ENCODE results near the gene RPTOR.

The RPTOR gene

GRCh38 chr17:80804466-80804865, 259.8 kb downstream of the RPTOR start:
- H3K4me3 ChIP-seq (ENCODE audit: low read depth, low read length), result no peak overlapping the region
- no peak for DNase-seq (ENCODE audit: low read depth)
- no peak for TF ChIP-seq CTCF (IDR thresholded peaks at IDR 0.05; ENCODE audit: insufficient read depth, low read depth, low read length, missing control alignments)

GRCh38 chr17:80805032-80805751, 260.6 kb downstream of the RPTOR start:
- DNase-seq (ENCODE audit: low read depth), result no peak
- no peak for TF ChIP-seq CTCF (IDR thresholded peaks at IDR 0.05; ENCODE audit: insufficient read depth, low read depth, low read length, missing control alignments)
- H3K4me3 ChIP-seq (ENCODE audit: low read depth, low read length), result no peak overlapping the region

DNA sequence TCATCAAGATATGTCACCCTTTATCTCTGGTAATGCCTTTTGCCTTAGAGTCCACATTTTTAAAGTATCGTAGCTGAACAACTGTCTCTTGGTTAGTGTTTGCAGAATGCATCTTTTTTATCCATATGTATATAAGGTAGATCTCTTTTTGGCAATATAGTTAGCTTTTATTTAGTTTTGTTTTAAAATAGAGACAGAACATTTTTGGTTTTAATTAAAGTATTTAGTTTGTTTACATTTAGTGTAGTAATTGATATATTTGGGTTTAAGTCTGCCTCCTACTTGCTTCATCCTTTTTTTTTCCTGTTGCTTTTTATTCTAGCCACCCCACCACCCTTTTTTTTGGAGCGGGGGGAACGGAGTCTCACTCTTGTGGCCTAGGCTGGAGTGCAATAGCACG, 262.4 kb downstream of the RPTOR start:
- H3K4me3 ChIP-seq (ENCODE audit: low read depth, low read length), result no peak overlapping the region
- TF ChIP-seq CTCF (IDR thresholded peaks at IDR 0.05; ENCODE audit: insufficient read depth, low read depth, low read length, missing control alignments), result no peak
- no peak for DNase-seq (ENCODE audit: low read depth)

DNA sequence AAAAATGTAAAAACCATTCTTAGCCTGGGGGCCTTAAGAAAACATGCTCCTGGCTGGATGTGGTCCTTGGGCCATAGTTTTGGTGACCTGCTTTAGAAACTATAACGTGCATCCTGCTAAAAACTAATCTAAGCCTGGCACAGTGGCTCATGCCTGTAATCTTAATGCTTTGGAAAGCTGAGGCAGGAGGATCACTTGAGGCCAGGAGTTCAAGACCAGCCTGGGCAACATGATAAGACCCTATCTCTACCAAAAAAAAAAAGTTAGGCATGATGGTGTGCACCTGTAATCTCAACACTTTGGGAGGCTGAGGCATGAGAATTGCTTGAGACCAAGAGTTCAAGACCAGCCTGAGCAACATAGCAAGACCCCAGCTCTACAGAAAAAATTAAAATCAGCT, 263.2 kb downstream of the RPTOR start:
- TF ChIP-seq CTCF (IDR thresholded peaks at IDR 0.05; ENCODE audit: insufficient read depth, low read depth, low read length, missing control alignments), result no peak
- no peak for DNase-seq (ENCODE audit: low read depth)
- no peak overlapping the region for H3K4me3 ChIP-seq (ENCODE audit: low read depth, low read length)

DNA sequence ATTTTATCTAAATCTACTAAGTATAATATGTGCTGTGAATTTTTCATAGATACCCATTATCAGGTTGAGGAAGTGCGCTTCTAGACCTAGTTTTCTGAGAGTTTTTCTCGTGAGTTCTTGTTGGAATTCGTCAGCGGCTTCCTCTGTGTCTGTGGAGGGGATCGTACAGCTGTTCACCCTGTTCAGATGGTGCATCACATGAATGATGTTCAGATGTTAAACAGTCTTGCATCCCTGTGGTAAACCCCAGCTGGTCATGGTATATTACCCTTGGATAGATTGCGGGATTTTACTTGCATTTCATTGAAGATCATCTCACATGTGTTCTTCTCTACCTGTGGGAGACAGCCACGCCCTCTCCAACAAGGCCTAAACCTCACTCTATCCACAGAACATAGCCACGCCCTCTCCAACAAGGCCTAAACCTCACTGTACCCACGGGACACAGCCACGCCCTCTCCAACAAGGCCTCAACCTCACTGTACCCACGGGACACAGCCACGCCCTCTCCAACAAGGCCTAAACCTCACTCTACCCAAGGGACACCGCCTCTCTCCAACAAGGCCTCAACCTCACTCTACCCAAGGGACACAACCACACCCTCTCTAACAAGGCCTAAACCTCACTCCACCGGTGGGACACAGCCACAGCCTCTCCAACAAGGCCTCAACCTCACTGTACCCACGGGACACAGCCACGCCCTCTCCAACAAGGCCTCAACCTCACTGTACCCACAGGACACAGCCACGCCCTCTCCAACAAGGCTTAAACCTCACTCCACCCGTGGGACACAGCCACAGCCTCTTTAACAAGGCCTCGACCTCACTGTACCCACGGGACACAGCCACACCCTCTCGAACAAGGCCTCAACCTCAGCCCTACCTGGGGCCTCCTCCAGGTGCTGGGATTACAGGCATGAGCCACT, 266.8 kb downstream of the RPTOR start:
- no peak for TF ChIP-seq CTCF (IDR thresholded peaks at IDR 0.05; ENCODE audit: insufficient read depth, low read depth, low read length, missing control alignments)
- no peak overlapping the region for H3K4me3 ChIP-seq (ENCODE audit: low read depth, low read length)
- DNase-seq (ENCODE audit: low read depth), result no peak

DNA sequence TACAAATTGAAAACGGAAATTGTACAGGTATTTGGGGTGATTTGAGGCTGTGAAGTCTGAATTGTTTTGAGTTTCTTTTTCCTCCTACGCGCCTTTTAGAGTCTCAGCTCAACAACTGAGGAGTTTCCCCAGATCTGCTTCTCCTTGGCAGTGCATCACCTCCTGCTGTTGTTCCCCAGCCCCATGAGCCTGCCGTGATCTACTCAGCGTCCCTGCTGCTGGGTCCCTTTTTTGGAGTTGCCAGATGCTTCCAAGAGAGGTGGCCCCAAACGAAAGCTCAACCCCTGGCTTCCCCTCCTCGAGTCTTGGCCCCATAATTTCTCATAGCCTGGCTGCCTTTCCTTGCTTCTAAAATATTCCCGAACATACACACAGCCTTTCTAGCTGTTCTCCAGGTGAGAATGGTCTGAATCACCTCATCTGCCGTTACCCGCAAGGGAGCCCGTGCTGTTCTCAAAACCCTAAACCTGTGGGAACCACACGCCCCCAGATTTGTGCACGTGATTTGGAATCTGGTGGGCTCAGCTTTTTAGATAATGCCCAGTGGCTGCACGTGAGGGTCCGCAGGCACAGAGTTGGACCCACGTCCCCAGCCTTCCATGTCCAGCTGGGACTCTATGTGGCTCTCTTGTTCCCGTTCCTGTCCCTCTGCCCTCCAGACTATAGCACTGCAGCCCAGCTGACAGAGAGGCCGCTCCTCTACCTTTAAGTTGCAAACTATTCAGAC, 267.9 kb downstream of the RPTOR start:
- DNase-seq (ENCODE audit: low read depth), result no peak
- no peak for TF ChIP-seq CTCF (IDR thresholded peaks at IDR 0.05; ENCODE audit: insufficient read depth, low read depth, low read length, missing control alignments)
- H3K4me3 ChIP-seq (ENCODE audit: low read depth, low read length), result no peak overlapping the region
